C4-2B (cell line): ENCODE data around the gene GIPR.

ENCODE experiments used
- H3K27ac ChIP-seq: fragments of 450-650 bp; 2 replicates; pipeline ENCODE4 v1.5.1; 2017
- CTCF ChIP-seq: fragments of 450-650 bp; conservative IDR thresholded peaks from 2 replicates; pipeline ENCODE4 v1.5.1; 2017; ENCODE audit warnings: mild to moderate bottlenecking
- ZFX ChIP-seq: fragments of 450-650 bp; IDR thresholded peaks from 2 replicates; pipeline ENCODE4 v1.6.1; 2017

Gene GIPR

GRCh38 chr19:45653634-45654033 lies 14.4 kb upstream of the GIPR start:
- TF ChIP-seq ZFX (no peak), CTCF (no peak)
- H3K27ac ChIP-seq, result no peak overlapping the region

- no peak overlapping the region for H3K27ac ChIP-seq
- TF ChIP-seq CTCF (no peak), ZFX (no peak)
These were observed 12.9 kb upstream of the GIPR start for GRCh38 chr19:45655073-45655472.

- no peak overlapping the region for H3K27ac ChIP-seq
- TF ChIP-seq ZFX (no peak), CTCF (no peak)
These were observed 10.4 kb upstream of the GIPR start for GRCh38 chr19:45657520-45658167.

- no peak overlapping the region for H3K27ac ChIP-seq
- TF ChIP-seq ZFX (no peak), CTCF (no peak)
These were observed 8.8 kb upstream of the GIPR start for GRCh38 chr19:45659096-45659729.

GRCh38 chr19:45660636-45661035 lies 7.4 kb upstream of the GIPR start:
- TF ChIP-seq CTCF, result no peak
- TF ChIP-seq ZFX, result no peak
- no peak overlapping the region for H3K27ac ChIP-seq

GRCh38 chr19:45663800-45664199 lies 4.2 kb upstream of the GIPR start:
- no peak for TF ChIP-seq ZFX
- TF ChIP-seq CTCF, result no peak
- H3K27ac ChIP-seq, result no peak overlapping the region

- TF ChIP-seq ZFX (no peak), CTCF (no peak)
- H3K27ac ChIP-seq, result no peak overlapping the region
These were observed 3.4 kb upstream of the GIPR start for GRCh38 chr19:45664575-45664974.
